Measurements from ENCODE around the gene ACTR2.

The ACTR2 gene

DNA sequence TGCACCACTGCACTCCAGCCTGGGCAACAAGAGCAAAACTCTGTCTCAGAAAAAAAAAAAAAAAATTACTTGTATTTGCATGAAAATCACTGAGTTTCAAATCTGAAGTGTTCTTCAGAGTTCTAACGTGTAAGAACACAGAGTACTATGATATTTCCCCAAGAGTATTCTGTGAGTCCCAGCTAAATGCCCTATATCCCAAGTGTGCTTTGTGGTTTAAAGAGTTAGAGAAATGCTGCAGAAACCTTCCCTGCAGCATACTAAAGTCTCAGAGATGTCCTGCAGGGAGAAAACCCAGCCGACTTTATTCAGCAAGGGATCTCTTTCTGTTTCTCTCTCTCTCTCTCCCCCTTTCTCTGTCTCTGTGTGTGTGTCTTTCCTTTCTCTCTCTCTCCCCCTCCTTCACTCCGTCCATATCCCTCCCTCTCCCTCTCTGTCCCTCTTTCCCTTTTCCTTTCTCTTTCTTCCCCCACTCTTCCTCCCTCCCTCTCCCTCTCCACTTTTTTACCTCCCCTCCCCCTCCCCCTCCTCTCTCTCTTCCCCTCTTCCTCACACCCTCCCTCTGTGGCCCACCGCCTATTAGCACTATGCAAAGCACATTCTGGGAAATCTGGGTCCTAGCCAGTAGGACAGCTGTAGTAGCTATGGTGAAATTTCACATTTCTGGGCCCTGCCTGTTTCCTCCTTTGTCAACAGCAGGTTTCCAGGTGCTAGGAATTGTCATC is 54.2 kb downstream of the ACTR2 start:
- DNase-seq = no peak

GRCh38 chr2:65282477-65283053 is 54.9 kb downstream of the ACTR2 start:
- no peak for DNase-seq

DNA sequence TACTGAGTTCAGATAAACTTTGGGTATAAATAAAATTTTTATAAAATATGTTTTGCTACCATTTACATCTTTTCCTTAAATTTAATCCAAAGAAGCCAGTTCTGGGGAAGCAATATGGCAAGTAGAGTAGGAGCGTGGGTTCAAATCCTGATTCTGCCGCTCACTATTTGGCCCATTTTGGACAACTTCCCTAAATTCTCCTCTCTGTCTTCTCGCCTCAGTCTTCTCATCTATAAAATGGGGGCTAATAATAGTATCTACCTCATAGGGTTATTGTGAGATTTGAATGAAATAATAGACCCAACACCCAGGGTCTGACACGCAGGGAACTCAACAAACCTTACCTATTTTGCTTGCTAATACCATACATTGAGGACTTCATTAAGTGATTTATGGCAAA is 59.7 kb downstream of the ACTR2 start:
- no peak for DNase-seq

GRCh38 chr2:65291216-65292105 is 63.8 kb downstream of the ACTR2 start:
- DNase-seq = no peak

DNA sequence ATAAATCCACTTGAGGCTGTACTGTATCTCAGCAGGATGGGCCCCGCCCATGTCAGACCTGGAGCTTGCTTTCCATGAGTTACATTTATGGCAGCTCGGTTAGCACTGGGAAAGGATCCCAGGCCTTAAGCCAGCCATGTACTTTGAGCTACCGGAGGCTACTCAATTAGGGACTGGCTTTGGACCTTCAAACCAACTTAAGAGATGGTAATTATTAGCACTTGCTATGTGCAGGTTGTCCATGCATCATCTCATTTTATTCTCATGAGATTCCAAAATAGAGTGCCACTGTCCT is 64.4 kb downstream of the ACTR2 start:
- DNase-seq = no peak

GRCh38 chr2:65292461-65293011 is 64.9 kb downstream of the ACTR2 start:
- DNase-seq = no peak

GRCh38 chr2:65293376-65293775 is 65.7 kb downstream of the ACTR2 start:
- DNase-seq = no peak

- no peak for DNase-seq
These were observed 66.5 kb downstream of the ACTR2 start for GRCh38 chr2:65294136-65294535.

DNA sequence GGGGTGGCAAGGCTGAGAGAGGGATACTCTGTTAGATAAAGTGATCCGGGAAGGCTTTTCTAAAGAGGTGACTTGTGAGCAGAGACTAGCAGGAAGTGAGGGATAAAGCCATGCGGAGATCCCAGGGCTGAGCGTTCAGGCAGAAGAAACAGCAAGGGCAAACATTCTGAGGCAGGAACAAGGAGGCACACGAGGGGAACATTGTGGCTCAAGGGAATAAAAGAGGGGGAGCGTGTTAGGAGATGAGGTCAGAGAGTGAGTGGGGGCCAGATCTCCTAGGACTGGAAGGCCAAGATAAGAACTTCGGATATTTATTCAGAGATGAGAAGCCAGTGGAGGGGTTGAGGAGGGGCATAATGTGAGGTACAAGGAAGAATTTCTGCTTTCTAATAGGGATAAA is 67.1 kb downstream of the ACTR2 start:
- no peak for DNase-seq

GRCh38 chr2:65296971-65297370 is 69.3 kb downstream of the ACTR2 start:
- DNase-seq = no peak

GRCh38 chr2:65297544-65297943 is 69.9 kb downstream of the ACTR2 start:
- no peak for DNase-seq

GRCh38 chr2:65298089-65298488 is 70.5 kb downstream of the ACTR2 start:
- DNase-seq = no peak

GRCh38 chr2:65299246-65299645 is 71.6 kb downstream of the ACTR2 start:
- no peak for DNase-seq

GRCh38 chr2:65300134-65300760 is 72.6 kb downstream of the ACTR2 start:
- DNase-seq = no peak

GRCh38 chr2:65300761-65301711 is 73.4 kb downstream of the ACTR2 start:
- no peak for DNase-seq

GRCh38 chr2:65305934-65306333 is 78.3 kb downstream of the ACTR2 start:
- DNase-seq = no peak

DNA sequence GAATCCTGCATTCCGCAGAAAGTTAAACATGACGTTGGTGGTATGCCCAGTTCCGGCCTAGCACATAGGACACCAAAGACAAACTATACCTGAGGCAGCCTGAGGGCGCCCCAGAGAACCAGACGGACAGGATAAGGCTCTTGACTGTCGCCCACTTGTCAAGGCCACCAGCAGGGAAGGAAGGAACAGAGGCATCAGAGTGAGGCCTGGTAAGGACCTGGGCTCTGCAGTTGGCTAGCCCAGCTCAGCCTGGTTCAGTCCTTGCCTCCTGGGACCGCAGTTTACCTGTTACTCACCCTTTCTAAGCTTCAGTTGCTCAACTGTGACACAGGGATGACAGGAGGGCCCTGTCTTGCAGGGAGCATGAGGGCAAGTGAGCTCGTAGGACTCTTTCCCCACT is 82.1 kb downstream of the ACTR2 start:
- no peak for DNase-seq

DNA sequence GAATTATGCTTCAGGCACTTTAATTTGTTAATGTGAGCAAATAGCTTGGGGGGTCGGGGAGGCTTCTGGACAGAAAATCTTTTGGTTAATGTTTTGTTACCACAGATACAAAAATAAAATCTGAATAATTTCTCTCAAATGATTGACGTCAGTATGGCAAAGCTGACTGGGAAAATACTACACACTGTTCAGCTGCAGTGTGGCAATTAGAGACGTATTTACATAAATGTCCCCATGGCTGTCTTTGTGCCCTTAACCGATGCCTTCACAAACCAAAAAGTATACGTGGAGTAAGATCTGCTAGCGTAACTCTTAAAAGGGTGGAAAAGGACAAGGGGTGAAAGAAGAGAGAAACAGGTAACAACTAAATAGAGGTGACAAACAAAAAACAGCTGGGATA is 83.4 kb downstream of the ACTR2 start:
- DNase-seq = no peak

- DNase-seq = no peak
These were observed 84.0 kb downstream of the ACTR2 start for GRCh38 chr2:65311596-65311995.

GRCh38 chr2:65313126-65313953 is 85.7 kb downstream of the ACTR2 start:
- DNase-seq = no peak

- no peak for DNase-seq
These were observed 86.3 kb downstream of the ACTR2 start for GRCh38 chr2:65313954-65314256.
